ENCODE data around the gene ARL5C.

GRCh38 chr17:39173080-39173479 lies 7.1 kb upstream of the ARL5C start:
- TF ChIP-seq POLR2A (IDR thresholded peaks at IDR 0.05) (no peak), CTCF (IDR thresholded peaks at IDR 0.05) (no peak), POLR2AphosphoS5 (IDR thresholded peaks at IDR 0.05) (no peak)
